GM19025 (cell line): ENCODE results near the gene CABYR.

Experiments
- ATAC-seq: cut with Tn5 transposase; IDR thresholded peaks from one replicate; pipeline ENCODE4 v1.9.1; 2021; ENCODE audit warnings: mild to moderate bottlenecking, low read depth, moderate library complexity; ENCODE audit not compliant: unreplicated experiment

CABYR gene

GRCh38 chr18:24188120-24188519 lies 49.3 kb downstream of the CABYR start:
- ATAC-seq = no peak

GRCh38 chr18:24189007-24189528 lies 50.2 kb downstream of the CABYR start:
- ATAC-seq = peak; percentile 70

- no peak for ATAC-seq
Observed at GRCh38 chr18:24189664-24190346, 50.9 kb downstream of the CABYR start.

GRCh38 chr18:24190590-24190989 lies 51.7 kb downstream of the CABYR start:
- ATAC-seq = no peak

GRCh38 chr18:24195296-24196053 lies 56.6 kb downstream of the CABYR start:
- ATAC-seq = no peak

- ATAC-seq = no peak
Observed at GRCh38 chr18:24196764-24197163, 57.9 kb downstream of the CABYR start.

GRCh38 chr18:24197412-24197811 lies 58.5 kb downstream of the CABYR start:
- no peak for ATAC-seq

- ATAC-seq = no peak
Observed at GRCh38 chr18:24198461-24198860, 59.6 kb downstream of the CABYR start.

GRCh38 chr18:24199372-24199962 lies 60.6 kb downstream of the CABYR start:
- no peak for ATAC-seq

GRCh38 chr18:24200494-24201290 lies 61.8 kb downstream of the CABYR start:
- no peak for ATAC-seq

GRCh38 chr18:24201699-24202687 lies 63.1 kb downstream of the CABYR start:
- no peak for ATAC-seq

- ATAC-seq = no peak
Observed at GRCh38 chr18:24204904-24205303, 66.0 kb downstream of the CABYR start.

GRCh38 chr18:24208270-24209035 lies 69.6 kb downstream of the CABYR start:
- ATAC-seq = no peak

- ATAC-seq = no peak
Observed at GRCh38 chr18:24209558-24209957, 70.7 kb downstream of the CABYR start.
